ENCODE data around the gene NEK7.

The NEK7 gene

GRCh38 chr1:198357937-198358336, 201.1 kb downstream of the NEK7 start:
- DNase-seq, result no peak
- in situ Hi-C loops (cut with HindIII; ENCODE audit: low pct_ligation_motif_present, low pct_unique_long_range_greater_than_20kb, low sequenced_read_pairs), result no loop called here

- in situ Hi-C loops (cut with HindIII; ENCODE audit: low pct_ligation_motif_present, low pct_unique_long_range_greater_than_20kb, low sequenced_read_pairs), result no loop called here
- DNase-seq, result peak; percentile 37
Observed at GRCh38 chr1:198359024-198359653, 202.3 kb downstream of the NEK7 start.

GRCh38 chr1:198360208-198360729, 203.5 kb downstream of the NEK7 start:
- DNase-seq, result no peak
- in situ Hi-C loops (cut with HindIII; ENCODE audit: low pct_ligation_motif_present, low pct_unique_long_range_greater_than_20kb, low sequenced_read_pairs), result no loop called here

GRCh38 chr1:198361237-198361767, 204.5 kb downstream of the NEK7 start:
- DNase-seq, result no peak
- in situ Hi-C loops (cut with HindIII; ENCODE audit: low pct_ligation_motif_present, low pct_unique_long_range_greater_than_20kb, low sequenced_read_pairs), result no loop called here

DNA sequence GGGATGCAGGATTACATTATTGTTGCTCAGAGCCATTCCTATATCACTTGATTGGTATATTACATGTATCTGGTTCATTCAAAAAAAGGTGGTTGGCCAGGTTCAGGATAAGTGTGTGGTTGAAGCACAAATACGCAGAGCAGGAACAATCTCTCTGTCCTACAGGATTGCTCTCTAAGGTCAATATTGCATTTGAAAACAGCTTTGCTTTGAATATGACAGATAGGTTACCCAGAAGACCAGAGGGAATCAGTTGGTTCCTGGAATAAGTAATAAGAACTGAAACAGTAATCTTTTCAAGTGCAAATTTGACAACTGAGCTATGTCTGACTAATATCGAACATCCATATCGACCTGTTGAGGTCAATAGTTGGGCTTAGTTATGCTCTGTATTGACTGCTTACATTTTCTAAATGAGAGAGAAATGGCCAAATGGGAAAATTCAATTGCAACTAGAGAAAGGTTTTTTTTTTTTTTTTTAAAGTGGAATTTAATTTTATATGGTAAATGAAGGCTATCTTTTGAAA, 206.9 kb downstream of the NEK7 start:
- in situ Hi-C loops (cut with HindIII; ENCODE audit: low pct_ligation_motif_present, low pct_unique_long_range_greater_than_20kb, low sequenced_read_pairs), result no loop called here
- no peak for DNase-seq

DNA sequence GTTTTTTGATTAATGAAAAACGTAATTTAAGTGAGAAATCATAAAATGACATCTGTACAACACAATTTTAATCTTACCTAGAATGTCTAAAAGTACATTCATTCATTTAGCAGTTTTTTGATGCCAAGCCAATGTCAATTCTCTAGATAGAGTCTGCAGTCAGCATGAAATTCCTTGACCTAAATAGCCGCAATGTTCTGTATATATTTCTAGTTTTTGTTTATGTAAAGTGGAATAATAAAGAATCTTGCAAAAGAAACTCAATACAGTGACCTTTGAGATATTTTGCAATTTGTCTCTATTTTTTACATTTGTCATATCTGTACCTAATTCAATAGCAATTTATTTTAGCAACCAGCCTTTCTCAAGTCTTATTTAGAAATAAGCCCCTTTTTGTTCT, 207.7 kb downstream of the NEK7 start:
- no peak for DNase-seq
- in situ Hi-C loops (cut with HindIII; ENCODE audit: low pct_ligation_motif_present, low pct_unique_long_range_greater_than_20kb, low sequenced_read_pairs), result no loop called here

GRCh38 chr1:198367296-198367695, 210.5 kb downstream of the NEK7 start:
- in situ Hi-C loops (cut with HindIII; ENCODE audit: low pct_ligation_motif_present, low pct_unique_long_range_greater_than_20kb, low sequenced_read_pairs), result no loop called here
- DNase-seq, result no peak

DNA sequence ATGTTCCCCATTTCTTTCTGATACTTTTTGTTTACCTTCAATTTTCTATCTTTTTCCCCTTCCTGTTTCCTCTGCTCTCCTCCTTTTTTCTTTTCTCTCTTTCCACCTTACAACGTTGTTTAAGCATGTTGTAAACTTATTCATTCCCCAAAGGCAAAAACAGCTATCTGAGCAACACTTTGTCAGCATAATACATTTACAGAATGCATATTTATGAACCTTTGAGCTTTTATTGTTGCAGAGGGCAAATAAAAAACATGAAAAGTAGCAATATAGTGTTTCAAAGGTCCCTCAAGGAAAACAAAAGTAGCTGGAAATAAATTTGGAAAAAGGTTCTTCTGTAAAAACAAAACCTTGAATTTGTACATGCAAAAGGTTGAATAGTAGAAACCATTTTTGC, 214.2 kb downstream of the NEK7 start:
- no peak for DNase-seq
- in situ Hi-C loops (cut with HindIII; ENCODE audit: low pct_ligation_motif_present, low pct_unique_long_range_greater_than_20kb, low sequenced_read_pairs), result no loop called here

Measured in ACHN (cell line).